K562 (cell line): ENCODE results near the gene TMEM184B. TPM values are rescaled to one million over a fixed set of nuclear protein-coding genes. Genes with fewer than 3 reads are reported as not detected.

Experiments used
- CHD2 ChIP-seq: IDR thresholded peaks from 2 replicates; pipeline ENCODE4 v1.6.1; 2011; ENCODE audit warnings: low read depth, low read length
- CSDE1 ChIP-seq, 2 experiments: fragments of 450-650 bp; IDR thresholded peaks; 2 replicates each; pipeline ENCODE4 v1.6.1; 2016; ENCODE audit warnings: mild to moderate bottlenecking in 1 of 2
- HDAC6 ChIP-seq: IDR thresholded peaks from 2 replicates; pipeline ENCODE4 v1.6.1; 2012; ENCODE audit warnings: low read depth, mild to moderate bottlenecking, control low read depth, inconsistent platforms, low read length, moderate library complexity
- MTF1 ChIP-seq: fragments of 250-450 bp; sonication (Bioruptor Pico); IDR thresholded peaks from 2 replicates; pipeline ENCODE4 v1.9.0; 2021; ENCODE audit warnings: moderate library complexity, mild to moderate bottlenecking, inconsistent platforms, borderline replicate concordance
- ZNF41 ChIP-seq: fragments of 250-450 bp; sonication (Bioruptor Pico); conservative IDR thresholded peaks from 2 replicates; pipeline ENCODE4 v1.4.0; 2020; ENCODE audit warnings: mild to moderate bottlenecking
- ZNF696 ChIP-seq: fragments of 250-450 bp; sonication (Bioruptor Pico); conservative IDR thresholded peaks from 2 replicates; pipeline ENCODE4 v1.4.0; 2020; ENCODE audit warnings: mild to moderate bottlenecking, moderate library complexity
- polyA plus RNA-seq, 8 experiments: library from polyadenylated mRNA; depleted of rRNA in 4 of 8; stranded (reverse) in 5 of 8; unstranded in 3 of 8; fragments of >200 nt; fragmentation: Nextera tagmentation in 2 of 8; fragmentation: Illumina TruSeq in 1 of 8; extraction: Ambion mirVana in 2 of 8; extraction: Trizol in 1 of 8; gene quantifications; 2 replicates each; pipeline versions ENCODE4 v1.2.1 to v1.2.3, GENCODE V29; 2011 to 2014; ENCODE audit warnings: inconsistent platforms in 1 of 8, missing spikeins in 1 of 8
- total RNA-seq, 7 experiments: library from RNA; depleted of rRNA in 6 of 7; stranded (reverse); fragments of >200 nt in 6 of 7; fragmentation: Illumina TruSeq in 2 of 7; extraction: Trizol in 2 of 7; gene quantifications; 2 replicates each; pipeline versions ENCODE4 v1.2.1 to v1.2.3, GENCODE V29; 2011 to 2021; ENCODE audit warnings: low replicate concordance in 1 of 7
- TF ChIP-seq, protein P1 (sequence below): fragments of 450-650 bp; IDR thresholded peaks from 2 replicates; pipeline ENCODE4 v1.6.1; 2018; ENCODE audit warnings: mild to moderate bottlenecking, low read depth; ENCODE audit not compliant: partially characterized antibody
- TF ChIP-seq, protein P2 (sequence below): fragments of 250-450 bp; sonication (Bioruptor Pico); IDR thresholded peaks from 2 replicates; pipeline ENCODE4 v1.5.0; 2021; ENCODE audit warnings: mild to moderate bottlenecking, moderate library complexity
- TF ChIP-seq, protein P3 (sequence below): sonication (generic); formaldehyde crosslinking; IDR thresholded peaks from 2 replicates; pipeline ENCODE4 v1.4.0; 2020; ENCODE audit warnings: mild to moderate bottlenecking, missing genetic modification reagents
- TF ChIP-seq, protein P4 (sequence below): sonication (generic); formaldehyde crosslinking; IDR thresholded peaks from 2 replicates; pipeline ENCODE4 v1.8.0; 2022; ENCODE audit warnings: mild to moderate bottlenecking, missing genetic modification reagents

TMEM184B gene
- total and polyA plus RNA-seq, 9 of the 15 experiments (the other 6 are each of a cell fraction or from before 2014, with no cell fraction given): 0.31 to 25.1 (median 6.2) TPM

DNA sequence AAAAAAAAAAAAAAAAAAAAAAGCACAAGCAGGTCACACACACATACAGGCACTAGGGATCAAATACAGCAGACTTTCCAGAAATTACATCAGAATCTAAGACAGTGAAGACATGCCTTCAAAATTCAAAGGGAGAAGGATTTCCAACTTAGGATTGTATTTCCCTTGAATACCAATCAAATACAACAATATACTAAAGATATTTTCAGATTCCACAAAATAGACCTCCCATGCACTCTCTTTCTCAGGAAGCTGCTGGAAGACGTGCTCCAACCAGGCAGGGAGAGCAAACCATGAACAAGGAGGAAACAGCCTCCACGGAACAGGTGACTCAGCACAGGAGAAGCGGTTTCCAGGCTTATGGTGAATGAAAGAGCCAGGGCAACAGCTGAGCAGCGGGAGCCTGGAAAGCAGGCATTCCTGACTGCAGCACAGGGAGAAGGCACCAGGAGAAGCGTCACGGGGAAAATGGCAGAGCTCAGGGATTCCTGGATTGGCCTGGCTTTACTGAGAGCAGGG, 32.0 kb downstream of the TMEM184B start (continued):
- TF ChIP-seq, protein P1, sequence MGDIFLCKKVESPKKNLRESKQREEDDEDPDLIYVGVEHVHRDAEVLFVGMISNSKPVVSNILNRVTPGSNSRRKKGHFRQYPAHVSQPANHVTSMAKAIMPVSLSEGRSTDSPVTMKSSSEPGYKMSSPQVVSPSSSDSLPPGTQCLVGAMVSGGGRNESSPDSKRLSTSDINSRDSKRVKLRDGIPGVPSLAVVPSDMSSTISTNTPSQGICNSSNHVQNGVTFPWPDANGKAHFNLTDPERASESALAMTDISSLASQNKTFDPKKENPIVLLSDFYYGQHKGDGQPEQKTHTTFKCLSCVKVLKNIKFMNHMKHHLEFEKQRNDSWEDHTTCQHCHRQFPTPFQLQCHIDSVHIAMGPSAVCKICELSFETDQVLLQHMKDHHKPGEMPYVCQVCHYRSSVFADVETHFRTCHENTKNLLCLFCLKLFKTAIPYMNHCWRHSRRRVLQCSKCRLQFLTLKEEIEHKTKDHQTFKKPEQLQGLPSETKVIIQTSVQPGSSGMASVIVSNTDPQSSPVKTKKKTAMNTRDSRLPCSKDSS: no peak
- no peak for TF ChIP-seq HDAC6
- TF ChIP-seq ZNF41 (CRISPR knock-in tag): no peak
- TF ChIP-seq MTF1: no peak
- TF ChIP-seq, protein P2, sequence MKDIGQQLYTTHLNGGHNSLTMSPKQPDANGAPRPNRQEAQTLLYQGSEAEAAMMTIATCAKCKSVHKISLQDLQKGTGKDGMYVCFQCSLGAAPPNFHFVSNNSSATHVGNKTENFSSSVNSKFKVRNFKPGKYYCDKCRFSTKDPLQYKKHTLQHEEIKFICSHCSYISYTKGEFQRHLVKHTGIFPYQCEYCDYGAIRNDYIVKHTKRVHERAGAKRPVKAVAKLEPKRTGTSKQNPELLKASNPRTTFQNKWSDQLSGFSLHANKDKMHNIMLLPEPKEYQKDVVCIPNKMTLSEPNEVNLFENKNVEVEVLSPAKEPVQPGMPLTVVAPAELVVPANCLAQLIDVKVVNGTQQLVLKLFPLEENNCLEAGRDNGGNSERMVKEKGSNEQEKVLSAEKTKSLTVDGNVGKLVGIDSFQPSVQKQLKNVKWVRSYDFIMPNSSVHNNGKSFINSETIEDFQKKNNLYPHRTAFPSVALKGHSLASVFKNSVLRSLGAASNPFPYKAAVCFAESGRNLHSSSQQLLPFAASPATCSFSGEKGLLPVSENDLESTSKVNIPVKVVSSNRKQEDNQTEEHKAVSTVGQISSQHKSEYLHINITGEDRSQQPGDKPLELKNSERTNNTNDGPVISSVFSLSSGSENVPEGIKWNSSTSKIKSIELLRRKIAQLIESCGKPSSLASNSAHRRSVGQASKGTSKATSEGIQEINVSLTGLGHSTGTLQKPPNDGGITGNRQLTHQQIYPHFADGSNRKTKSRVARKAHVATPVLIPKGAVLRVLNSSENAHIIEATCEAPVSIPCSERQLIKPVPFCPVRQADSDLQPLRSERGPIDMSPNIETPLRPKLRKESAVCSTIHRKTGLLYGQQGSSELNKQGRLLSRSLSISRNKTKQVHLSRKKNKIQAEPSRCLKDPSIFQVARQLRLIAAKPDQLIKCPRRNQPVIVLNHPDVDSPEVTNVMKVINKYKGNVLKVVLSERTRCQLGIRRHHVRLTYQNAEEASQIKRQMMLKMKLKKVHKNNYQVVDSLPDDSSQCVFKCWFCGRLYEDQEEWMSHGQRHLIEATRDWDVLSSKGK (CRISPR knock-in tag): no peak
- TF ChIP-seq ZNF696 (CRISPR knock-in tag): no peak
- TF ChIP-seq, protein P3, sequence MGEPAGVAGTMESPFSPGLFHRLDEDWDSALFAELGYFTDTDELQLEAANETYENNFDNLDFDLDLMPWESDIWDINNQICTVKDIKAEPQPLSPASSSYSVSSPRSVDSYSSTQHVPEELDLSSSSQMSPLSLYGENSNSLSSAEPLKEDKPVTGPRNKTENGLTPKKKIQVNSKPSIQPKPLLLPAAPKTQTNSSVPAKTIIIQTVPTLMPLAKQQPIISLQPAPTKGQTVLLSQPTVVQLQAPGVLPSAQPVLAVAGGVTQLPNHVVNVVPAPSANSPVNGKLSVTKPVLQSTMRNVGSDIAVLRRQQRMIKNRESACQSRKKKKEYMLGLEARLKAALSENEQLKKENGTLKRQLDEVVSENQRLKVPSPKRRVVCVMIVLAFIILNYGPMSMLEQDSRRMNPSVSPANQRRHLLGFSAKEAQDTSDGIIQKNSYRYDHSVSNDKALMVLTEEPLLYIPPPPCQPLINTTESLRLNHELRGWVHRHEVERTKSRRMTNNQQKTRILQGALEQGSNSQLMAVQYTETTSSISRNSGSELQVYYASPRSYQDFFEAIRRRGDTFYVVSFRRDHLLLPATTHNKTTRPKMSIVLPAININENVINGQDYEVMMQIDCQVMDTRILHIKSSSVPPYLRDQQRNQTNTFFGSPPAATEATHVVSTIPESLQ (CRISPR knock-in tag): no peak
- TF ChIP-seq CSDE1 (IDR thresholded peaks at IDR 0.05): no peak
- TF ChIP-seq, protein P4, sequence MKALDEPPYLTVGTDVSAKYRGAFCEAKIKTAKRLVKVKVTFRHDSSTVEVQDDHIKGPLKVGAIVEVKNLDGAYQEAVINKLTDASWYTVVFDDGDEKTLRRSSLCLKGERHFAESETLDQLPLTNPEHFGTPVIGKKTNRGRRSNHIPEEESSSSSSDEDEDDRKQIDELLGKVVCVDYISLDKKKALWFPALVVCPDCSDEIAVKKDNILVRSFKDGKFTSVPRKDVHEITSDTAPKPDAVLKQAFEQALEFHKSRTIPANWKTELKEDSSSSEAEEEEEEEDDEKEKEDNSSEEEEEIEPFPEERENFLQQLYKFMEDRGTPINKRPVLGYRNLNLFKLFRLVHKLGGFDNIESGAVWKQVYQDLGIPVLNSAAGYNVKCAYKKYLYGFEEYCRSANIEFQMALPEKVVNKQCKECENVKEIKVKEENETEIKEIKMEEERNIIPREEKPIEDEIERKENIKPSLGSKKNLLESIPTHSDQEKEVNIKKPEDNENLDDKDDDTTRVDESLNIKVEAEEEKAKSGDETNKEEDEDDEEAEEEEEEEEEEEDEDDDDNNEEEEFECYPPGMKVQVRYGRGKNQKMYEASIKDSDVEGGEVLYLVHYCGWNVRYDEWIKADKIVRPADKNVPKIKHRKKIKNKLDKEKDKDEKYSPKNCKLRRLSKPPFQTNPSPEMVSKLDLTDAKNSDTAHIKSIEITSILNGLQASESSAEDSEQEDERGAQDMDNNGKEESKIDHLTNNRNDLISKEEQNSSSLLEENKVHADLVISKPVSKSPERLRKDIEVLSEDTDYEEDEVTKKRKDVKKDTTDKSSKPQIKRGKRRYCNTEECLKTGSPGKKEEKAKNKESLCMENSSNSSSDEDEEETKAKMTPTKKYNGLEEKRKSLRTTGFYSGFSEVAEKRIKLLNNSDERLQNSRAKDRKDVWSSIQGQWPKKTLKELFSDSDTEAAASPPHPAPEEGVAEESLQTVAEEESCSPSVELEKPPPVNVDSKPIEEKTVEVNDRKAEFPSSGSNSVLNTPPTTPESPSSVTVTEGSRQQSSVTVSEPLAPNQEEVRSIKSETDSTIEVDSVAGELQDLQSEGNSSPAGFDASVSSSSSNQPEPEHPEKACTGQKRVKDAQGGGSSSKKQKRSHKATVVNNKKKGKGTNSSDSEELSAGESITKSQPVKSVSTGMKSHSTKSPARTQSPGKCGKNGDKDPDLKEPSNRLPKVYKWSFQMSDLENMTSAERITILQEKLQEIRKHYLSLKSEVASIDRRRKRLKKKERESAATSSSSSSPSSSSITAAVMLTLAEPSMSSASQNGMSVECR: no peak
- TF ChIP-seq CHD2: no peak
